NCI-H146 treated with DMSO at 0.1 percent for 48 hours (cell line): Measurements from ENCODE around the gene TNIP1.

Experiments used
- DNase-seq: peaks from one replicate; lab custom pipeline; 2025; ENCODE audit not compliant: unreplicated experiment; lab: John Stamatoyannopoulos, UW

The TNIP1 gene

DNA sequence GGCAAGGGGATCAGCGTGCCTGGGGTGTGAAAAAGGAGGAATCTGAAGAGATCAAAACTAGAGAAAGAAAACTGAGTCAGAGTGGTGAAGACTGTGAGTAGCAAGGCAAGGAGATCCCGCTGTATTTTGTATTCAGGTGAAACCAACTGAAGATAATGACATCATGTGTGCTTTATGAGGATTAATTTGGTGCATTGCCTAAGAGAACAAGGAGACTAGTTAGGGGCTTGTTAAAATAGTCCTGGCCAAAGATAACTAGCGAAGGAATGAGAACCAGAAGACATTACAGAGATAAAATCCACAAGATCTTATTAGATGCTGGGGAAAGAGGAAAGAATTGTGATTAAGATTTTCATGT is 77.4 kb downstream of the TNIP1 start:
- DNase-seq = no peak

DNA sequence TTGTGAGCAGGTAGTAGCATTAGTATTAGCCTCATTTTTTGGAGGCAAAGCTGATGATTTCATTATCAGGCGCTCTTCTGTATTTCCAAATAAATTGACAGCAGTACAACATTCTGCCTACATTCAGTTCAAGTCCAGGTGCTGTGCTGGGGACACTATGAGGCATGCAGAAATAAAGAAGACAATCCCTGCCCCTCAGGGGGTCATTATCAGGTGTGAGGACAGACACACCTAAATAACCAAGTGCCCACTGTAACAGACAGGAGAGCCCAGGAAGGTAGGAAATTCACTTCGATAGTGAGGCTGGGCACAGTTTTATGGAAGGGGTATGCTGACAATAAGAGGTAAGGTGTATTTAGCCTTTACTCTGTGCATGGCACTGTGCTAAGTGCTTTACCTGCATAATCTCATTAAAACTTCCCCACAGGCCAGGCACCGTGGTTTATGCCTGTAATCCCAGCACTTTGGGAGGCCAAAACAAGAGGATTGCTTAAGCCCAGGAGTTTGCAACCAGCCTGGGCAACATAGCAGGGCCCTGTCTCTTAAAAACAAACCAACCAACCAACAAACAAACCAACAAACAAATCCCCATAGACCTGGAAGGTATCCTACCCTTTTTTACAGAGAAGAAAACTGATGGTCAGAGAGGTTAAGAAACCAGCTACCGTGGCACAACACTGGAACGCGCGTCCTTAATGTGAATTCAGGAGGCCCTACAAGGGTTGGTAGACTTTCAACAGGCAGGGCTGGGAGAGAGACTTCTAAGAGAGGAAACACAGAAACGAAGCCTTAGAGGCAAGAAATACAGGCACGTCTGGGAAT is 77.9 kb downstream of the TNIP1 start:
- peak; percentile 6 for DNase-seq

DNA sequence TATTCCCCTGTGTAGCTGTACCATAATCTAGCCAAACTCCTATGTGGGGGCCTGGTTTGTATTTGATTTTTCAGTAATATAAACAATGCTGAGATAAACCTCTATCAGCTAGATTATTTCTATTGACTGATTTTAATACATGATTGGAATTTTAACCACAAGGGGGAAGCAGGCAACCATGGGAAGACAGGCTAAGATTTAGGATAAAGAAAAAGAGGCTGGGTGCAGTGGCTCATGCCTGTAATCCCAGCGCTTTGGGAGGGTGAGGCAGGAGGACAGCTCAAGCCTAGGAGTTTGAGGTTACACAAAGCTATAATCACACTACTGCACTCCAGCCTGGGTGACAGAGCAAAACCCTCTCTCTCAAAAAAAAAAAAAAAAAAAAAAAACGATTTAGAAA is 78.6 kb downstream of the TNIP1 start:
- DNase-seq = peak; percentile 2

DNA sequence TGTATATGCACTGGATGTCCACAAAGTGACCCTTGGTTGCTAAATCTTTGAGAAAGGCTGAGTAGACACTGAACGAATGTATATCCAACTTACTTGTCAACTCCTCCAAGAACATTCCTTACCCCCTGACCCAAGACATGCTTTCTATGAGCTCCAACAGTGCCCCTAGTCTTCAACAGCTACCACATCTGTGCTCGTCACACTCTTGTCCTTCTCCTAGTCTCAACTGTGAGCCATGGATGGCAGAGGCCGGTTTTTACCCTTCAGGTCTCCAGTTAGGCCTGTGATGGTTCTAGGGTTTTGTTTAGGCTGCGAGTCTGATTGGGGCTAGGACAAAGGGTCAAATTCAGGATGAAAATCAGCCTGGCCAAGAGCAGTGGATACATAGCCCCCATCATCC is 79.4 kb downstream of the TNIP1 start:
- no peak for DNase-seq

DNA sequence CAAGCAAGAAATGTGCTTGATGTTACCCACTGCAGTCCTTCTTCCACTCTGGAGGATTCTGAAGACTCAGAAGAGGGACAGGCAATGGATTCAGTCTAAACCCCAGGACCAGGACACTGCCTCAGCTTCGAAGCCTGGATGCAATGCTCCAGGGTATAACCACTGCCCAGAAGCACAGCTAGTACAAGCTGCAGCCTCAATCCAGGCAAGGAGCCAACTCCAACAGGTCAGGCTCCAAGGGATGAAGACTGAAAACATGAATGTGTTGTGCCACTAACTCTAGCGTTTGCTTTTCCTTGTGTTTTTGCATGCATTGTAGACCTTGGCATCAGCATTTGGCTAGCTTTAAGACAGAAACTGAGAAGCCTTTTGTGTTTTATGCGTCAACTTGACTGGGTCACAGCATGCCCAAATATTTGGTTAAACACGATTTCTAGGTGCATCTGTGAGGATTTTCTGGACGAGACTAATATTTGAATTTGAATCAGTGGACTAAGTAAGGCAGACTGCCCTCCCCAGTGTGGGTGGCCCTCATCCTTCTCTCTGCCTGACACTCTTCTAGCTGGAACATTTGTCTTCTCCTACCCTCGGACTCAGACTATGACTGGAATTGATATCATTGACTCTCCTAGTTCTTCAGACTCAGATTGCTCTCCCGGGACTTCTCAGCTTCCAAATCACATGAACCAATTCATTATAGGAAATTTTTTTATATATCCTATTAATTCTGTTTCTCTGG is 81.0 kb downstream of the TNIP1 start:
- no peak for DNase-seq

DNA sequence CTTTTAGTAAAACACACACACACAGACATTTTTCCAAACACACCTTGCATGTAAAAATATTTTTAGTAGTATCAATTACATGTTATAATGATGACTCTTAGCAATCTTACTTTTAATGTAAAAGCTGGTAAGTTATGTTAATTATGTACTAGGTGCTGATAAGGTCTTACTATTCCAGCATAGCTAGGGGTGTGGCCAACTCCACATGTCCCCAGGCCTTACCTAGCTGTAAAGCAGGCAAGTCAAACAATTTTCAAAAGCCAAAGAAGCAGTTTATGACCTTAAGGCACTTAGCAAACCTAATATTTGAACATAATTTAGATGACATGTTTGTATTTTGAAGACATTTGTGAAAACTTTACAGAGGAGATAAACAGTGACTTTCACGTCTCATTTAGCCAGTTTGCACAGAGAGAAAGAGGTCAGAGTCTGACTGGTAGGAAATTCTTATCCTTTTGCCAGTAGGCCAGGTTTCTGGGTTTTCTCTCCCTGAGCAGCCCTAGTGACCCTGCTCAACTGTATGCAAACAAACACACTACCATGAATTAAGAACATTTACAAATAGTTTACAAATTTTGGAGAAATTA is 86.9 kb downstream of the TNIP1 start:
- no peak for DNase-seq

DNA sequence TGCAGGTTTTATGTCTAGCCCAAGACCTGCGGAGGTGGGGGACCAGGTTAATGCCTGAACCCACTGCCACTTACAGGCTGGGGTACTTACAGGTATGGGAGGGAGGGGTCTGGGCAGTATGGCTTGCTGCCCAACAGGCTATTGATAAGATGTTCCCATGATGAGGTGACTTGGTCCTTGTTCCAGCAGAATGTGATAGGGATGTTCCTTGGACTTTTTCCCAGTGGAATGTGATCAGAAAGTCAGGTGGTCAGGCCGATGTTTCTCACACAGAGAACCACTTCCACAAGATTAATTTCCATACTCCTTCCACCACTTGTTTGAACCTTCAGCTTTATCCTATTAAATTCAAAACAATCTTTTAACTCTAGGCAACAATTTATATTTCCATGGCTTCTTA is 87.4 kb downstream of the TNIP1 start:
- DNase-seq = no peak

DNA sequence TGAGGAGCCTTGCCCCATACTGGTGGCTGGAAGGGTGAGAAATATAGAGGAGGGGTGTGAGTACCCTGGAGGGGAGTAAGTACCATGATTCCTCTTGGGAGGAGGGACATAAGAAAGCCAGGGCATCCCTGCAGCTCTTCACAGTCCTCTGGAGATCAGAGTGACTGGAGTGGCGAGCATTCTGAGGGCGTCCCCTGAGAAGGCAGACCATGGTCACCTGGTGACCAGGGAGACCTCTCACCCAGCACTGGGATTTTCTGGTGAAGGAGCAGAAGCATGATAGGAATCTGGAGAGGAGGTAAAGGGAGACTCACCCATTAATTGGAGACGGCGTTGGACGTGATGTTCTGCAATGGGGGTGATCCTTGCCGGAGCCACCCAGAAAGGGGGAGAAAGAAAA is 88.1 kb downstream of the TNIP1 start:
- DNase-seq = no peak

DNA sequence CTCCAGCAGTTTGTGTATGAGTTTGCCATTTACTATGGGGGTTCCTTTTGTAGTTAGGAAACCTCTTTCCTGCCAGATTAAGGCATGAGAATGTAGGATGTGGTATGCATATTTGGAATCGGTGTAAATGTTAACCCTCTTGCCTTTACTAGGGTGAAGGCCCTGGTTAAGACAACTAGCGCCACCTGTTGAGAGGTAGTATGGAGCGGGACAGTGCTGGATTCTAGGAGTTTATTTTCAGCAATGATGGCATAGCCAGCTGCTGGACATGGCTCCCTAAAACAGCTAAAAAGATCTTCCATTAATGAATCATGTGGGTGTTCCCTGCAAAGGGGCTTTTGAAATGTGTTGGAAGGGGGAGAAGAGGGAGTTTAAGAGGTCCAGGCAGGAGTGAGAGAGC is 91.1 kb downstream of the TNIP1 start:
- DNase-seq = no peak

DNA sequence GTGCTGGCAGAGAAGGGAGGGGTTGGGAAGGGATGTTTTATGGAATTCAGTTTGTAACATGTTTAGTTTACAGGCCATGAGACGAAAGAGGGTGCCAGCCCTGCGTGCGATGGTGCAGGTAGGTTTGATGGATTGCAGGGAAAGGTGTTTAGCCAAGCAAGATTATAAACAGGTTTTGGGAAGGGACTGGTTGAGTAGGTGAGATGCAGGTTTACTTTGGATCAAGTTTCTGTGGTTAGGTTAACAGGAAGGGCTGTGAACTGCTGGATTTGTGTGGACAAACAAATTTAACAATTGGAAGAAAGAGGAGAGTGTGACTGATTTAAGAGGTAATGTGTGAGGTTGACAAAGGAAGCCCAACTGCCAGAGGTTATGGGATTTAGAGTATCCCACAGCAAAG is 93.1 kb downstream of the TNIP1 start:
- DNase-seq = no peak
